HG02759 (cell line): ENCODE data around the gene SLC30A10.
"Not testable (repeated sequence)": the region's sequence is repeated elsewhere in the genome, so short reads cannot be mapped to it uniquely, and the experiment has no call there.

Experiments used
- ATAC-seq: cut with Tn5 transposase; IDR thresholded peaks from one replicate; pipeline ENCODE4 v1.9.1; 2021; ENCODE audit warnings: mild to moderate bottlenecking, moderate library complexity; ENCODE audit not compliant: unreplicated experiment

Gene SLC30A10

GRCh38 chr1:219927956-219928790 is at the start of gene SLC30A10:
Gene SLC30A10, minus strand, starts transcription at chr1:219928557. Its CDS starts 117 bp downstream, at chr1:219928440.
- peak; percentile 73 for ATAC-seq

GRCh38 chr1:219973213-219973612 is 44.9 kb upstream of the SLC30A10 start:
- no peak for ATAC-seq

- ATAC-seq: no peak
Observed at GRCh38 chr1:219967361-219967760, 39.0 kb upstream of the SLC30A10 start.

GRCh38 chr1:219966071-219966349 is 37.7 kb upstream of the SLC30A10 start:
- ATAC-seq: no peak

GRCh38 chr1:219965285-219966070 is 37.1 kb upstream of the SLC30A10 start:
- ATAC-seq: no peak

- no peak for ATAC-seq
Observed at GRCh38 chr1:219963432-219963831, 35.1 kb upstream of the SLC30A10 start.

GRCh38 chr1:219961684-219962083 is 33.3 kb upstream of the SLC30A10 start:
- ATAC-seq: no peak

GRCh38 chr1:219959540-219960203 is 31.3 kb upstream of the SLC30A10 start:
- no peak for ATAC-seq

- no peak for ATAC-seq
Observed at GRCh38 chr1:219958875-219959417, 30.6 kb upstream of the SLC30A10 start.

GRCh38 chr1:219954736-219955421 is 26.5 kb upstream of the SLC30A10 start:
- ATAC-seq: no peak

GRCh38 chr1:219954052-219954451 is 25.7 kb upstream of the SLC30A10 start:
- ATAC-seq: no peak

- no peak for ATAC-seq
Observed at GRCh38 chr1:219952361-219952760, 24.0 kb upstream of the SLC30A10 start.

GRCh38 chr1:219949227-219949626 is 20.9 kb upstream of the SLC30A10 start:
- ATAC-seq: not testable (repeated sequence)

- not testable (repeated sequence) for ATAC-seq
Observed at GRCh38 chr1:219948766-219949165, 20.4 kb upstream of the SLC30A10 start.

GRCh38 chr1:219945795-219946194 is 17.4 kb upstream of the SLC30A10 start:
- no peak for ATAC-seq

- ATAC-seq: no peak
Observed at GRCh38 chr1:219941179-219942118, 13.1 kb upstream of the SLC30A10 start.

GRCh38 chr1:219940707-219941106 is 12.3 kb upstream of the SLC30A10 start:
- ATAC-seq: no peak

GRCh38 chr1:219938706-219939105 is 10.3 kb upstream of the SLC30A10 start:
- ATAC-seq: no peak

GRCh38 chr1:219933763-219934162 is 5.4 kb upstream of the SLC30A10 start:
- not testable (repeated sequence) for ATAC-seq

- no peak for ATAC-seq
Observed at GRCh38 chr1:219931033-219931432, 2.7 kb upstream of the SLC30A10 start.
